LoVo (cell line): ENCODE measurements around the gene MFAP4.

Experiments used
- DNase-seq: peaks from one replicate; pipeline ENCODE4 v3.0.0-alpha.2; 2016; ENCODE audit warnings: low spot score

MFAP4 gene, protein sequence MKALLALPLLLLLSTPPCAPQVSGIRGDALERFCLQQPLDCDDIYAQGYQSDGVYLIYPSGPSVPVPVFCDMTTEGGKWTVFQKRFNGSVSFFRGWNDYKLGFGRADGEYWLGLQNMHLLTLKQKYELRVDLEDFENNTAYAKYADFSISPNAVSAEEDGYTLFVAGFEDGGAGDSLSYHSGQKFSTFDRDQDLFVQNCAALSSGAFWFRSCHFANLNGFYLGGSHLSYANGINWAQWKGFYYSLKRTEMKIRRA

GRCh38 chr17:19386974-19387920 lies at the start of gene MFAP4:
Gene MFAP4 (minus strand): TSS chr17:19387190. CDS start chr17:19387155, 35 bp downstream.
- no peak for DNase-seq

DNA sequence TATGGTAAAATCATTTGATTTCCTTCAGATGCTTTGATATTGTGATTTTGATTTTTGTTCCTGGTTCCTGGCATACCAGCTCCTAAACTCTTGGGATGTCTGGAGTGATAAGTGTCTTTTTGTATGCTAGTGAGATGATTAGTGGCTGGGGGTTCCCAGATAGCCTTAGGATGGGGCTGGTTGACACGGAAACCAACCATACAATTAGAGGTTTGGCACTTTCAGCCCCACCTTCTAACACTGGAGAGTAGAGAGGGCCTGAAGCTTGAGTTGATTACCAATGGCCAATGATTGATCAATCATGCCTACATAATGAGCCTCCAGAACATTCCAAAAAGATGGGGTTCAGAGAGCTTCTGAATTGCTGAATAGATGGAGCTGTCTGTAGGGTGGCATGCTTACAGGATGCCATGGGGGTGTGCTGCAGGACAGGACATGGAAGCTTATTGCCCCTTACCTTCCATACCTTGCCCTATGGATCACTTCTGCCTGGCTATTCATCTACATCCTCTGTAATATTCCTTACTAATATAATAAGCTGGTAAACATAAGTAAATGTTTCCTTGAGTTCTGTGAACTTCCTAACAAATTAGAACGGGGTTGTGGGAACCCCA lies 46.8 kb upstream of the MFAP4 start:
- DNase-seq: no peak

- no peak for DNase-seq
Observed at GRCh38 chr17:19433255-19433654, 46.3 kb upstream of the MFAP4 start.

DNA sequence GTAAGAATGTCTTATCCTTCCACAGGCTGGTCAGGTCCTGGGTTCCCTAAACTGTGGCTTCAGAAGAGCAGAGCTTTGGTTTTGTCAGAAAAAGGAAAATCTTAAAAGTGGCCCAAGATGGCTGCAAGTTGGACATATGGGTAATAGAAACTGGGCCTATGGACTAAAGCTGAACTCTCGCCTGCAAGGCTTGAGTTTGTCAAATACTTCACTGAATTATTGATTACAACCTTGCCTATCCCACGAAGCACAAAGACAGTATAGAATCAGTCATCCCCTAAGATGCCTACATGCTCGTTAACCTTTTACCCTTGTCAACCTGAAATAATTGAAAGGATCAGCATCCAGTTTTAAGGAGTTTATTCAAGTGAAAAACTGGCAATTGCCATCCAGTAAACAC lies 44.7 kb upstream of the MFAP4 start:
- DNase-seq: no peak

DNA sequence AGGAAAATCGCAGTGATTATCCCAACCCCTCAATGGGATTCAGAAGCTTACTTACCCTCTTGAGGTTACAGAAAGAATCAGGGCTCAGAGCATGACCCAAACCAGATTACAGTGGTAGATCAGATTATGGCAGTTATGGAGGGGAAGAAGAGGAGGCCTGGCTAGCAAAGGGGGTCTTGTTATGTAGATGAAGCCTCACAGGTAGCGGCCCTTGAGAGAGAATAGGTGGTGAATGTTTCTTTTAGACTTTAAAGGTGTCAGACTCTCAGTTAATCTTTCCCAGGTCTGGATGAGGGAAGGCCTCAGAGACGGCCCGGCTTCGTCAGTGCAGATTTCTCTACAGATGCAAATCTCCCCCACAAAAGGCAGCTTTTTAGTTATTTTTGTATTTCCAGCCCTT lies 39.6 kb upstream of the MFAP4 start:
- no peak for DNase-seq

DNA sequence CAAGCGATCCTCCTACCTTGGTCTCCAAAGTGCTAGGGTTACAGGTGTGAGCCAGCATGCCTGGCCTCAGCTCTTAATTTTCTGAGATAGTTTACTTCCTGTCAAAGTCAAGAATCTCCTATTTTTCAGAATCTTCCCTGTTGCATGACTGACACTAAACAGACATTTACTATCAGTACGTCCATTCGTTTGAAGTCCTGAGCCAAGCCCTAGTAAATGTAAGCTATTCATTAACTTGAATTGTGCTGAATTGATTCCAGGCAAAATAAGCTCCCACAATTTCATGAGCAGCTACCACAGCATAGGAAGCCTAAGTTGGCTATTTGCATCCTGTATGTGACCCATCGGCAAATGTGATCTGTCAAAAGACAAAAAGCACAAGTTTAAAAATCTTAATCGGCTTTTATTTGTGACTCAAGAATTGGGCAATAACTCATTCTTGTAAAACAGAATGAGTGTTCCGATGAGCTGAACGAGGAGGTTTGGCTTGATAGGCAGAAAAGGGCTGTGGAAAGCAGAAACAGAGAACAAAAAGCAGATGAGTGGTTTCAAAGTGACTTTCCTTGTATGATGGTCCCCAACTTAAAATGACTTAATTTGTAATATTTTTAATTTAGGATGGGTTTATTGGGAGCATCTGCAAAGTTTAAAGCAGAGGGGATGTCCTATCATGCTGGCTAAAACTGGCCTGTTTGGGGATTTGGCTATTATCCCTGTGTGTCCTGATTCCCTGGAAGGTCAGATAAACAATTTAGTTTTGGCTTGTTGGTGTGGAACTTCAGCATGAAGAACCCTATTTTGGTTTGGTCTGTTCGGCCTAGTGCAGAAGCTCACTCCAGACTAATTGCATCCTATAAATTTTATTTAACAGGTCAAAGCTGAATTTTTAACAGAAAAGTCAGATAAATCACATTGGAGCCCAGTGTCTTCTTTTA lies 38.2 kb upstream of the MFAP4 start:
- DNase-seq: peak; percentile 60

DNA sequence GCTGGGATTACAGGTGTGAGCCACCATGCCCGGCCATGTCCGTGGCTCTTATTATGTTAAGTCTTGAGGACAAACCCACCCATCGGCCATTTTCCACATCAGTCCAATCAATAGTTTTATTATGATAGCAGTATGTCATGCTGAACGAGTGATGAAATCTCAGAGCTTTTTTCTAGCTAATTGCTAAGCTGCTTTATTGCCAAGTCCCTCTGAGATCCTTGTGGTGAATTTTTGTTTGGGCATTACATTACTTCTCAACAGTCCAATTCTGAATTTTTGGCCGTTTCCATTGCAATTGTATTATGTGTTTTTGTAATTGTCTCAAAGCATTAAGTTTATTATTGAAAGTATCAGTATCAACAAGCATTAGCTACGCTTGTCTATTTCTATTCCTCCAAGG lies 34.9 kb upstream of the MFAP4 start:
- no peak for DNase-seq

DNA sequence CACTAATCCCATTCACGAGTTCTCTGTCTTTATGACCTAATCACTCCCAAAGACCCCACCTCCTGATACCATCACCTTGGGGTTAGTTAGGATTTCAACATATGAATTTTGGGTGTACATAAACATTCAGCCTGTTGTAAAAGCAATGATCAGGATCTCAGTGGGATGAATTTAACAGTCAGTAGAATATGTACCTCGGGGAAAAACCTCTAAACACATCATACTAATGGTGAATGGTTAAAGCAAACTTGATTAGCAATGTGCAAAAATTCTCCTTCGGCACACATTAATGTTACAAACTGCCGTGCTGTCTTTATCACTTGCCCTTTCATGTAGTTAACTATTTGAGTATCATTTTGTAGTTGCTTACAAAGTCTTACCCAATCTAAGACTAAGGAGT lies 34.2 kb upstream of the MFAP4 start:
- DNase-seq: no peak

DNA sequence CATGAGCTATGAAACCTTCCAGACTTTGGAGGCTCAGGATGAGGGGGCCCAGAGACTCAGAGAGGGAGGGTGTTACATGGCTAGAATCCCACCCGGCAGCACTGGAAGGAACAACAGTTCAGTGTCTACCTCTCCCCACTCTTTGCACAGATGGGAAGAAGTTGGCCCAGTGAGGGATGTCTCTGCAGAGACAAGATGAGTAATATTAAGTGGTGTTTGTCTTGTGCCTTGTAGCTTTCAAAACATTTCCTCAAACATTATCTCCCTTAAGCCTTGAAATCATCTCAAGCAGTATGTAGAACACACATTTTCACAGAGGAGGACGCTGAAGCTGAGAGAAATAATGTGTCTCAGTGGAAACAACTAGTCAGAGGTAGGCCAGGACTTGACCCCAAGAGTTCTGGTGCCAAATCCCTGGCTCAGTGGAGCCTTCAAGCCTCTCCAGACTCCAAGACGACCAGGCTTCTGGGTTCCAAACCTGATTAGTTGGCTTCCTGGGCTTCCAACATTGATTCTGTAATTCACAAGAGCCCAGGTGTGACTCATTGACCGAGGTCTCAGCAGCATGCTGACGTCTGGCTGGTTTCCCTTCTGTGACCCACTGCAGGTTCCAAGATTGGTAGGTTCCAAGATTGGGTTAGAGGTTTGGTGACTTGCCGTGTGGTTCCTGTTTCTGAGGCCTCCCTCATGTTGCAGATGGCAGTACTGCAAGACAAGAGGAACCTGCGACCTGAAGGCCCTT lies 31.4 kb upstream of the MFAP4 start:
- DNase-seq: no peak

DNA sequence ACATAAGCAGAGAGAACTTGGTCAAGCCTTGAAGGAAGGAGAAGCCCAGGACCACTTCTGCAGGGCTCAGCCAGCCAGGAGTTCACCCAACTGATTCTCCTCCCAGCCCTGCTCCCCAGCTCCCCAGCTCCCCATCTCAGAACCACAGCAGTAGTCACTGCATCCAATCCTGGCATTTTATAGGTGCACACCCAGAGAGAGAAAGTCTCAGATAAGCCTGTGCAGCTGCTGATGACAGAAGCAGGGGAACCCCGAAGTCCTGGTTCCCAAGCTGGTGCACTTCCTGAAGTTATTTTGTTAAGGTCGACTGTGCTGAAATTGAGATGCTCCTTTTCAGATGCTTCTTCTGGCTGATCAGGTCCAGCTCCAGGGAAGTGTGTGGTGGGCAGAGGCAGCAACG lies 30.6 kb upstream of the MFAP4 start:
- no peak for DNase-seq

- no peak for DNase-seq
Observed at GRCh38 chr17:19415806-19416775, 29.1 kb upstream of the MFAP4 start.

GRCh38 chr17:19415311-19415710 lies 28.3 kb upstream of the MFAP4 start:
- no peak for DNase-seq

DNA sequence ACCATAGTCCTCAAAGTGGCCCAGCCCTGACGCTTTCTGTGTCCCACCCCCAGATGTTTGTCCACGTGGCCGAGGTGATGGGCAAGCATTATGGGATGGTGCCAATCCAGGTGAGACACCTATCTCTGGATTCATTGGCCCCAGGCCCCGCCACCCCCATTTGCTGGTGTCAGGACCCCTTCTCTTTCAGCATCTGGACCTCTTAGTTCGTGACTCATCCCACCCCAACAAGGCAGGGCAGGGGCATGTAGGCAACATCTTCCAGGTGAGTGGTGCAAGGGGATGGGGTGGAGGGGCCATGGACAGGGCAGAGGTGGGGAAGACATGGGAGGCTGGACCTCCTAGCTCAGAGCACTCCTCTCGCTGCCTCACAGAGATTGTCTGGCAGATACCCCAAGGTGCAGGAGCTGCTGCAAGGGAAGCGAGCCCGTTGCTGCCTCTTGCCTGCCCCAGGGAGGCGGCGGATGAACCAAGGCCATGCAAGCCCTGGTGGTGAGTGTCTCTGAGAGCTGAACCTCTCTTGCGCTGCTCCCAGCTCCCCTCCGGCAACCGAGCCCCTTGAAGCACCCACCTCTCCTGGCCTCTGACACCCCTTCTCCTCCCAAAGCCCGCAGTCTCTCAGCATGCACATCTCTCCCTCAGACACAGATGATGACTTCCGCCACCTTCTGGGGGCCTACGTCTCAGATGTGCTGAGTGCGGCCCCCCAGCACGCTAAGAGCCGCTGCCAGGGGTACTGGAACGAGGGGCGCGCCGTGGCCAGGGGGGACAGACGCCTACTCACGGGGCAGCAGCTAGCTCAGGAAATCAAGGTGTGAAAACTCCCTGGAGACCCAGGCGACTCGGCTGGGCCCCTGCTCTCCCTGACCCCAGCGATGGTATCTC lies 27.6 kb upstream of the MFAP4 start:
- DNase-seq: no peak

GRCh38 chr17:19413761-19414160 lies 26.8 kb upstream of the MFAP4 start:
- DNase-seq: no peak

- no peak for DNase-seq
Observed at GRCh38 chr17:19412984-19413383, 26.0 kb upstream of the MFAP4 start.

- DNase-seq: no peak
Observed at GRCh38 chr17:19412510-19412909, 25.5 kb upstream of the MFAP4 start.

DNA sequence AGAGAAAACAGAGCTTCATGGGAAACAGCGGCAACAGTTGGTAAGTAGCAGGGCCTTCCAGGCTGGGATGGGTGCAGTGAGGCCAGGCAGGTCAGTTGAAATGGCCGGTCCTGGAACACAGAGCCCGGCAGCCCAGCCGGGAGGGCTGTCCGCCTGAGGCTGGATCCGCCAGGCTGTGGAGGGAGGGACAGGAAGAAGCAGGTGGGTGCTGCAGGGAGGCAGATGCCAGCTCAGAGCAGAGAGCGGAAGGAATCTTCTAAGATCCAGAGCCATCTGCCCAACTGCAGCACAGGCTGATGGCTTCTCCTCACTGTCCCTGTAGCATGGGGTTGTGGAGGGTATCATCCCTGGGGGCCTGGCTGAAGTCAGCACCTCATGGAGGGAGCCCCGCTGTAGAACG lies 24.6 kb upstream of the MFAP4 start:
- no peak for DNase-seq

DNA sequence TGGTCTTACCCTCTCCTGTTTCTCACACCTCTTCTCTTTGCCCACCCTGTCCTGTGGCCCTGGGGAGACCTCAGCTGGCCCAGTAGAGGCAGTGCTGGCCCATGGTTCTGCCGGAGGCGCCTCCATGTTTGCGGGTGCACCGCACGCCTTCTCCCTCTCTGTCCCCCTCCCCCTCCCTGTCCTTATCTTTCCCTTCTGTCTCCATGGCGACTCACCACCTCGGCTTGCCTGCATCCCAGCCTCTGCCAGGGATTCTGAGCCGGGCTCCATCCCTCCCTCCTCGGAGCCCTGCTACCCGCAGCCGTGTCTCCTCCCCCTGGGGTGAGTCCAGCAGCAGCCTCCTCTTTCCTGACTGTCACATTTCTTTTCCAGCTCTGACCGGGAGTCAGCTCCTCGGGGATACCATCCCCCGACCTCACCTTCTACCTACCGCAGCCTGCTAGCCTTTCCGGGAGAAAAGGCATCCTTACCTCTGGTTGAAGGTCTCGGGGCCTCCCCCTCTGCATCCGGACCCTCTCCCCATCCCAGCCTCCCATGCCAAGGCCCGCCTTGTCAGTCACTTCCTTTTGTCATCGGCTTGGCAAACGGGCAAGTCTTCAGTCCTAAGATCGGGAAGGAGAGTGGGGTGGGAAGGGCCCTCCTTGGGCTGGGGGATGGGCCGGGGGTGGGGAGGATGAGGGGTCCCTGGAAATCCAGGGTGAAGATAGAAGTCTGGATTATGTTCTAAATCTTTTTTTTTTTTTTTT lies 24.1 kb upstream of the MFAP4 start, which contains the start of gene RNF112:
RNF112 (plus strand) TSS at position 358 of the 746 bp plus-strand sequence; CDS start at position 535, 177 bp downstream.
- no peak for DNase-seq
